HG03095 (cell line): ENCODE measurements around the gene KCNQ1.

Source experiments
- ATAC-seq: cut with Tn5 transposase; IDR thresholded peaks from one replicate; pipeline ENCODE4 v1.9.1; 2021; ENCODE audit warnings: moderate library complexity; ENCODE audit not compliant: unreplicated experiment

The KCNQ1 gene

DNA sequence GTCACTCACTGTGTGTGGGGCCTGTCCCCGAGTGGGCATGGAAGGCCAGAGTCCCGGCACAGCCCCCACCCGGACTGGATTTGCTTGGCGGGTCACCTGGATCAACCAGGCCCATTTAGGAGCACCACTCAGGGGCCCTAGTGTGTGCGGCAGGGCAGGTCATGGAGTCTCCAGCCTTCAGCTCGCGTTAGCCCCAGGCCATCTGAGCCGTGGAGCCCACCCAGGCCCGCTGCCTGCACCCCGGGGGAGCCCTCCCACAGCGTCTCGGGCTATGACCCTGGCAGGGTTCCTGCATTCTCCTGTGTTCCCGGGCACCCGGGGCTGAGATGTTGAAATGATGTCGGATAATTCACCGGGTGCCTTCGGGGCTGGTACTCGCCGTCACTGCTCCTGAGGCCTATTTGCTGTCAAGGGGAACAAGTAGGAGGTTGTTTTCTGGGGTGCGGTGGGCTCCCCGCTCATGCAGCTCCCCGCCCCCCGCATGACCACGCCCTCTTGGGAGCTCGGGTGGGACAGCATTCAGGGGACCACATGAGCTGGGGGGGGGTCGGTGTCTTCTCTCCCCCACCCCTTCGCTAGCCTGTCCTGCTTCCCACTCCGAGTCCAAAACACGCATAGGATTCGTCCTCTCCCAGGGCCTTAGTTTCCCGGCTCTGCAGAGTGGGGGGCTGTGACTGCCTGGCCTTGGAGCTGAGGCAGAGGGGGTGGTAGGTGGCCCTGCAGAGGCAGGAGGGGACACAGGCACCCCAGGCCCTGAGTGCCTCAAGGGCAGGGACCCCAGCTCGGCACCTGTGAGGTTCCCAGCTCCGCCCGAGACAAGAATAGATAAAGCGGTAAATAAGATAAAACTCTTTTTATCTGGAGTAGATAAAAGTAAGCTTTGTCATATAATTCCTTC, 77.2 kb downstream of the KCNQ1 start:
- ATAC-seq: no peak

DNA sequence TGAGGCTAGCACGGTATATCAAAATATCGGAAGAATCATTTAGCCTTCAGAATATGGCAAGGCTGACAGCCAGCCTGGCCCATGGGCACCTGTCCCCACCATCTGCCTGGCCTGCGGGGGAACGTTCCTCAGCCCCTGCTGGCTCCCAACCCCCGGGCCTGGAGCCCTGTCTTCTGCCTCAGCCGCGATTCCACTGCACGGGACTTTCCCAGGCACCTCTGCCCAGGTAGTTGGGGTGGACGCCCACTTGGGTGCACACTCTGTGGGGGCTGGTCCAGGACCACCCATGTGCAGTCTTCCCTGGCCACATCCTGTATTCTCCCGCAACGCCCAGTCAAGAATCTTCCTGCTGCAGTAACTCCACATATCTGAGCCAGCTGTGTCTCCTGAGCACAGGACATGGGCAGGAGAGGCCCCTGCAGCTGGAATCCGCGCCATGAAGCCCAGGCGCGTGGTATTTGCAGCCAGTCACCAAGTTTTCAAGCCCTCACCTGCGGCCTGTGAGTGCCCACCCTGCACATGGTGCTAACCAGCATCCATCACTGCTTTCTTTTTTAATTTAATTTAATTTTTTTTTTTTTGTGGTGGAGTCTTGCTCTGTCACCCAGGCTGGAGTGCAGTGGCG, 77.9 kb downstream of the KCNQ1 start:
- ATAC-seq: no peak

DNA sequence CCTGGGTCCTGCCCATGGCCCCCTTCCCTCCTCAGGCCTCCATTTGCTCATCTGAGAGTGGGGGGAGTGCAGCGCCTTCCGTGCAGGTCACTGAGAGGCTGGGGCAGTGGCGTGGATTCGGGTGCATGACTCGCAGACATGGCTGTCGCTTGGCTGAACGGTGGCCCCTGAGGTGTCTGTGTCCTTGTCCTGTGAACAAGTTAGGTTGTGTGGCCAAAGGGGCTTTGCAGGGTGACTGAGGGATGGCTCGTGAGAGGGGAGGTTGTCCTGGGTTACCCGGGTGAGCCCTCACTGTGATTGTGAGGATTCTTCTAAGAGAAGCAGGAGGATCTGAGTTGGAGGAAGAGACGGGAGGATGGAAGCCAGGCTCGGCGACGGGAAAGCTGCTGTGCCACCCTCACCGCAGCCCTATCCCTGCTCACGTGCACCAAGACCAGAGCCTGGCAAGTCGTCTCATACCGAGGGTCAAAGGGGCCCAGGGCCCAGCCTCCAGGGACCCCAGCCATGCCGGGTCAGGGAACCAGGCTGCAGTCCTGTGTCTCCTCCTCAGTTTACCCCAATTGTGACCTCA, 79.1 kb downstream of the KCNQ1 start:
- ATAC-seq: no peak

DNA sequence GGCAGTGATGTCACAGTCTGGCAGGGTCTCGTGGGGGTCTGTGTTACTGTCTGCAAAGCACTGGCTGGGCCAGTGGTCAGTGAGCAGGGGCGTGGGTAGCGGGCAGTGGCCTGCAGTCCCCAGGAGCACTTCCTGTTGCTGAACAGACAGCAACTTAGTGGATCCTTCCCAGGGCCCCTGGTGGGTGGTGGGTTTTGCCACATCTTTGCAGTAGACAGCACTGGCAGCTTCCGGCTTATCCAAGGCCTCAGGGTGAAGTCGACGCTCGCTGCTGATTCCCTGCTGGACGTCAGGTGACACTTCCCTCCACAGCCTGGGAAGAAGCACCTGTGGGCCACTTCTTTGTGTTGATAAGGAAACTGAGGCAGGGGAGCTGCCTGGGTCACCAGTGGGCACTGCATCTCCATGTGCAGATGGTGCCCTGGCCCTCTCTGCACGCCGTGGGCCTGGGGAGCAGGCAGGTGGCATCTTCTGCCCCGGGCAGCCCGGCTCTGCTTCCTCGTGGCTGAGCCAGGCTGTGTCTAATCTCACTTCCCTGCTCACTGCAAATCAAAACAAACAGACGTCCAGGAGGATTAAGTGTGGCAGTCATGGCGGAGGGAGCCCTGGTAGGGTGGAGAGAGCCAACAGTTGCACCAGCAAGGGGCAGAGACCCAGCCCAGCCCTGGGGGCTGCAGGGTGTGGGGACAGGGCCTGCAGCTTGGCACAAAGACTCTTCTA, 79.8 kb downstream of the KCNQ1 start:
- no peak for ATAC-seq

DNA sequence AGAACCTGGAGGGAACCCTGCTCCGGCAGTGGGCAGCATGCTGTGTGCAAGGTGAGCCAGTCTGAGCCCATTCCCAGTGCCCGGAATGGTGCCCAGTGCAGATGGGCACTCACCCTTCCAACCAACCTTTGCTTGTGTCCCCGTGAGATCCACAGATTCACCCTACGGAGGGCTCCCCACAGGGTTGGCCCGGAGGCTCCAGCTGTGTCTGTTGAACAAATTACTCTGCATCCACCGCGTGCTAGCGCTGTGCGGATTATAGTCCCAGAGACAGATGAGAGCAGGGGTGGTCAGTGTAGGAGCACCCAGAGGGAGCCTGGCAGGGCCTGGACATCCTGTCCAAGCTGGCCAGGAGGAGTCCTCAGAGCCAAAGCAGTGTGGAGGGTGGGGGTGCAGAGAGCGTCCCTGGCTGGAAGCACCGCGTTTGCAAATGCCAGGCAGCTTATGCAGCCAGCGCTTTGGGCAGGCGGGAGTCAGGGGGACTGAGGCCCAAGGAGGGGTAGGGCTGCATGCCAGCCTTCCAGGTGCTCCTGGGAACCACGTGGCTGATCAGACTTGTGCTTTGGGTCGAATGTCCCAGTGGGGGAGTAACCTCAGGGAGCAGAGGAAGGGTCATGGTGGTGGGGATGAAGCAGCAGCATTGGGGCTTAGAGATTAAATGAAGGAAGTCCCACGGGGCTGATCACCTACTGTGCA, 80.5 kb downstream of the KCNQ1 start:
- no peak for ATAC-seq

DNA sequence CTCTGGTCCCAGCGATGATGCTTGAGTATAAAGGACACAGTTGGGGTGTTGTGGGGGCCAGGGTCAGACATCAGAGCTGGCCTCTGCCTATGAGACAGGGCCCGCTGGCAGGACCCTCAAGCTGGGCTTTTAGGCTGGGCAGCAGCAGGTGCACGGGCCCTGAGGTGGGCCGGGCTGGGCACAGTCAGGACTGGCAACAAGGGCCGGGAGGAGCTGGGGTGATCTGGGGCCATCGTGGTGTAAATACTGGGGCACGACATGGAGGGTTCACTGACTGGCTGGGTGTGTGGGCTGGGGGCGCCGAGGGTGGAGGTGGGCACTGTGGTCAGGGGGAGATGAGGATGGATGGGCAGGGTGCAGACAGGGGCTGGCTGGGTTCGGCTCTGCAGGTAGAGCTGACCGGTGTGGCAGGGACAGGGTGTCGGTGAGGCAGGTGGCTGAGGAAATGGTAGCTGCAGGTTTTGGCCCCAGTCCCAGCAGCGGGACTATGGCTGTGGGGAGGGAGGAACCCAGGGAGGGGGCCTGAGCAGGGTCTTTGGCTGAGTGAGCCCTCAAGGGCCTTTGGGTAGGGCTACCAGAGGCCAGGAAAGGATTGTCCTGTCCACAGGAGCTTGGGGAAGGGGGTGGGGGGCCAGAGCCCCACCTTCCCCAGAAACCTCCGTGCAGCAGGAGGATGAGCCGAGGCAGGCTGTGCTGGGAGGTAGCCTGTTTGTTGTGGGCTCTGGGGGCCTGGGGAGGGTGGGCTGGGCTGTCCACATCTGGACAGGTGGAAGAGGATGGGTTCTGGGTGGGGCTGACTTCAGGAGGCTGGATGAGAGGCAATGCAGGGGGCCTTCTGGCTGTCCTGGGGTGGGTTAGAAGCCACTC, 81.4 kb downstream of the KCNQ1 start:
- no peak for ATAC-seq

DNA sequence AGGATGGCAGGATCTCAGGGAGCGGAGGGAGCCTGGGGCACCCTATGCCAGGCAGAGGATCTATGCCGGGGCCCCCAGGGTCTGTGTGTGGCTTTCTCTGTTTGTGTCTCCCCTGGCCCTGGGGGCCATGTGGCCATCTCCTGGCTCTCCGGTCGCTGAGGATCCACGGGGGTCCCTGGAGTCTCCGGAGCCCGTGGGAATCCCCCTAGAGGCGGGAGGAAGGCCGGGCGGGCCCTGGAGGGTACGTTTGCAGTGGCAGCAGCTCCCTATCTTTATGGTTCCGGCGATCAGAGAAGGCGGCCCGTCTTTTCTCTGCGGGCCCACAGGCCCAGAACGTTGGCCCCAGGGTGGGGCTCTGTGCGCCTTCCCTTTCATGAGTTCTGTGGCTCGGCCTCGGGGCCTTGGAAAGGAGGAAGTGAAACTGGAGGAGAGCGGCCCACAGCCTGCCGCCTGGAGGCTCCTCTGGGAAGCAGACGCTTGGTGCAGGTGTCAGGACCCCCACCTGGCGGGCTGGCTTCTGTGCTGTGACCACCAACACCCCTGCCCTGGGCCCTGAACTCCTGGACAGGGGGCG, 82.1 kb downstream of the KCNQ1 start:
- ATAC-seq: peak; percentile 77

DNA sequence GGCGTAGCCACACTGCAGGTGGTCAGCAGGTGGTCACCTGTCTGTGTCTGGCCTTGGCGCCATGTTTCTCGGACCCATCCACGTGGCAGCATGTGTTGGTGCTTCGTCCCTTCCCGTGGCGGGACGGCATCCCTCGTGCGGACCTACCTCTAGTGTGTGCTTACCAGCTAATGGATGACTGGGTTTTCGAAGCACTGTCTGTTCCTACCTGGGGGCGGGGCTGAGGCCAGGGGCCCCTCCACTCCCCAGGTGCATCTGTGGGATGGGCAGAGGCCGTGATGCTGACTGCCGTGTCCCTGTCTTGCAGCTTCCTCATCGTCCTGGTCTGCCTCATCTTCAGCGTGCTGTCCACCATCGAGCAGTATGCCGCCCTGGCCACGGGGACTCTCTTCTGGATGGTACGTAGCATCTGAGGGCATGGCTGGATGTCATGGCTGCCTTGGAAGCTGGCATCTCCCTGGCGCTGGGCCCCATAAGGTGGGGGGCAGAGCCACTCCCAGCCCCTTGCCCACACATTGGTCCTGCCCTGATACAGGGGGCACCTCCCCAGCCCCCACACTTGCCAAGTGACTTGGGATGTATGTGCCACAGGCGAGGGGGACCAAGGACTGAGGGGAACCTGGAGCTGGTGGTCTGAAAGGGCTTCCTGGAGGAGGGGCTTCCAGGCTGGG, 82.9 kb downstream of the KCNQ1 start:
- no peak for ATAC-seq

DNA sequence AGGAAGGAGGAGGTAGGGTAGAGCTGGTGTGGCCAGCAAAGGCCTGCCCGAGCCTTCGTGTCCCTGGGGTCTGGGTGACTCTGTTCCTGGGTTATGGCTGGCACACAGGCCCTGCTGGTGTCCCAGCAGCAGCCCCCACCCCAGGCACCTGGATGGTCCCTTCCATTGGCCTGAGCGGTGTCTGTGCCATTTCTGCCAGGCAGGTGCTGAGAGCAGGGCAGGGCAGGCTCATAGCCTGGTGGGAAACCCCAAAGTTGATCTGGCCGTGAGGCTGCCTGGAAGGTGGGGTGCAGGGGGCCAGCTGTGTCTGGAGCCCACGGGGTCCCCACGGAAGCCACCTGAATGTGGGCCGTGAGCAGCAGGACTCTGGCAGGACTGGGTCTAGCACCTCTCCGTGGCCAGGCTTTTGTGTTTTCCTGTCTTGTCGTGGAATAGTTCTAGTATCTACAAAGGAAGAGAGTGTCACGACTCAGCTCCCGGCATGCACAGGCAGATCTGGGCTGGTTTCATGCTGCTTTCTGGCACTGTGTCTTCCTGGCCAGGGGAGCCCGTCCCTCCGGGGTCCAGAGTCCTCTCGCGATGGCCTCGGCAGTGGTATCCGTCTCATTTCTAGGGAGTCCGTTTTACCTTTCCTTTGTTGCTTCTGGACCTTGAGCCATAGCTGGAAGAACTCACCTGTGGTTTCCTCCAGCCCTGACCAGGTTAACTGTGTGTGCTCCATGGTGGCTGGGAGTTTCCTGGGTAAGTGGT, 83.7 kb downstream of the KCNQ1 start:
- no peak for ATAC-seq

DNA sequence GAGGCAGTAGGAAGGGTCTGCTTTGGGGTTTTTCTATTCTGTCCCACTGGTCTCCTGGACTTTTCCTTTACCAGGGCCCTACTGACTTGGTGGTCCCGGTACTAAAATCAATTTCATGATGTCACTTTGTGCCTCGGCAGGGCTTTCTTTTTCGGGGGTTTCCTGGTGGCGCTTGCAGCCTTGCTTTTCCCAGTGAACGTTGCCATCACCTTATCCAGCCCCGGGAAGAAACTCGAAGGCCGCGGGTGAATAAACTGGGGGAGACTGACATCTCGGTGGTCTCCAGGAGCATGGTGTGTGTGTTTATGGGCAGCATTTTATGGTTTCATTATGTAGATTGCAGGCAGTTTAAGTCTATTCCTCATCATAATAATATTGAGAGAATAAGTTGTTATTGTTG, 84.4 kb downstream of the KCNQ1 start:
- no peak for ATAC-seq

DNA sequence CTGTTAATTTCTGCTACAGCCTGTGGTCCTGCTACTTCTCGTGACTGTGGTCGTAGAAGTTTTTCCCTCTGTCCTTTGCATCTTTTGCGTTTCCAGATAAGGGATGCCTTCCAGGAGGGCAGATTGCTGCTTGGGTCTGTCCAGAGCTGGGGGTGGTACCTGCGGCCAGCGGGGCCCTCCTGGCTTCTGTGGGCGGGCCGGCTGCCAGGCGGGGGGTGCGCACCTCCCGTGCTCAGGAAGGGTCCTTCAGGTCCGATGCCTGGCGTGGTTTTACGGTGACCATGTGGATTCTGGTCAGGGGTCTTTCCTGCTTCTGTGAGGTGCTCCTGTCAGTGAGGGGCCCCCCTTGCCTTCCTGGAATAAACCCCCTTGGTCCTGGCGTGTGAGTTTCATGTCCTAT, 84.8 kb downstream of the KCNQ1 start:
- ATAC-seq: no peak

DNA sequence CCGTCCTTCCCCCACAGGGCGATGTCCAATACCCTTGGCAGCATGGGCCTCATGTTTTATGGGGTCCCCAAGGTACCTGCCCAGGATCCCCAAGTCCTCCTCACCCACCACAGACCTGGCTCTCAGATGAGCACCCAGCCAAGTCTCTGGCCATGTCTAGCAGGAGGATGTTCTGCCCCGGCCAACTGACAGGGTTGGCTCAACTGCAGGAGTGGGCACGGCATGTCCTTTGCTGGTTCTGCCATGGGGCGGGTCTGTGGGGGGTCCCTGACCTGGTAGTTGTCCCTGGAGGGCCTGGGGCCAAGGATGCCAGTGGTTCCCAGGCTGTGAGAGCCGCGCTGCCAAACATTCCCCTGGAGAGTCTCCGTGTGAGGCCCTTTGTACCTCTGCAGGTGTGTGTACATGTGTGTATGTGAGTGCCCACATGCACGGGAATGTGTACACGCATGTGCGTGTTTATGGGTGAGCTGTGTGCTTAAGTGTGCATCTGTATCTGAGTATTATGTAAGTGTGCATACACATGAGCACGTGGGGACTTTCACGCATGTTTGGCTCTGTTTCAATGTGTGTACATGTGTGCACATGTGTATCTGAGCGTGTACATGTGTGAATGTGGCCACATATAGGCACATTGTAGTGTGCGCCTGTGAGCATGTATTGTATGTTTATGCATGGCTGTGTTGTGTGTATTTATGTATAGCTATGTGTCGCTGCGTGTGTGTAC, 85.5 kb downstream of the KCNQ1 start:
- no peak for ATAC-seq

DNA sequence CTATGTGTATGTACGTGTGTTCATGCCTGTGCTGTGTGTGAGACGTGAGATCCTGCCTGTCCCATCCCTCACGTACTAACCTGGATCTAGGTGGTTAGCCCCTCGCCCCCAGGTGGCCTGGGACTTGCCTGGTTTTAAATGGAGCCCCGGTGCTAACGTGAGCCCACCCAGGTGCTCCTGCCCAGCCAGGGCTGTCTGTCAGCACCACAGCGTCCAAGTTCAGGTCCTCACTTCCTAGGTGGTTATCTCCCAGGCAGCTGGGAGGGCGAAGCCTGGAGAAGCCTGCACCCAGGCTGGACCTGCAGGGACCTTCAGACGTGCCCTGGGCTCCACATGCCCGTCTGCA, 86.0 kb downstream of the KCNQ1 start:
- ATAC-seq: no peak

DNA sequence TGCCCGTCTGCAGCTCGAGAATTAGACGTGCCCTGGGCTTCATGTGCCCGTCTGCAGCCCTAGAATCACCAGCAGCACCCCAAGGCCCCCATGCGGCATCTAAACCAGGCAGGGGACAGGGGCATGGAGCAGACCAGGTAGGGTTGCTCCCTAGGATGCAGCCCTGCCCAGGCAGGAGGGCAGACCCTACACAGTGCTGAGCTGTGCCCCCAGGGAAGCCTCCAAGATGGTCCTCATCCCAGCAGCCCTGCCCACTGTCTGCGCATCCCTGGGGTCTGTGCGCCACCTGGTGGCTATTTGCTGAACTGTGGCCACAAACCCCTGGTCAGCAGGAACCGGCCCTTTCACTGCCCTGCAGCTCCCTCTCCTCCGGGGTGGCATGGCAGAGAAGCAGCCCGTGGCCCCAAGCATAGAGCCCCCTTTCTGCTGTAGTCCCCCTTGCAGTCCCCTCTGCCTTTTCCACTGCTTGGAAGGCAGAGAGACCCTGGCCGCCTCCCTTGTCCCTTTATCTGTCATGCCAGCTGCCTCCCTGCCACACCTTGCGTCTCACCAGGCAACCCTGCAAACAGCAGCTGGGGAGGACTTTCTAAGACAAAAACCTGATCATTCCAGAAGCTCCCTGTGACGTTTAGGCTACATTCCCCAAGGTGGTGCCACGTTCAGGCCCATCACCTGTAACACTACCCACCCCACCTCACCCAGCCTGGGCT, 86.6 kb downstream of the KCNQ1 start:
- ATAC-seq: no peak

DNA sequence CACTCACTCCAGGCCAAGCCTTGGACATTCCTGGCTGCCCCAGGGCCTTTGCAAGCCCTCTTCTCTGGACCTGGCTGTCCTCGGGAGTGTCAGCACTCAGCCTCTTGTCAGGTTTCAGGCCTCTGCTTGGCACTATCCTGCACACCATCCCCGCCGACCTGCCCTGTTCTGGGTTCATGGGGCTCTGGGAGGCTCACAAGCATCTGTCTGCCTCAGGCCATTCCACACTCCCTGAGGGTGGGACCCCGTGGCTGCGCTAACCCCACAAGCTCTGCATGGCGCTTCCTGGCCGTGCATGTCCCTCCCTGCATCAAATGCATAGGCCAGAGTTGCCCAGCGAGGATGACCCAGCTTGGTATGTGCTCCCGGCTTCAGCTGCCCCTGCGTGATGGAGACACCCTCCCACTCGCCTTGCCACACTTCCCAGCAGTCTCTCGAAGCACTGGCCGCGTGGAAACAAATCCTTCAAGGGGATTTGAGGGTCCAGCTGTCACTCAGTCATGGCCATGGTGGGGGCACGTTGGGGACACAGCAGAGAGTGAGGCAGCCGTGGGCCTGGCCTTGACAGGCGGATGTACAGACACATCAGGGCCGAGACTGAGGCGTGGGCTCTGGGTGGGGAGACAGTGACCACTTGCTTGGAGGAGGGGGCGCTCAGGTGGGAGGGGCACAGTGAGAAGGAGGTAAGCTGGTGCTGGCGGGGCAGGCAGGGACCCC, 87.3 kb downstream of the KCNQ1 start:
- ATAC-seq: no peak

DNA sequence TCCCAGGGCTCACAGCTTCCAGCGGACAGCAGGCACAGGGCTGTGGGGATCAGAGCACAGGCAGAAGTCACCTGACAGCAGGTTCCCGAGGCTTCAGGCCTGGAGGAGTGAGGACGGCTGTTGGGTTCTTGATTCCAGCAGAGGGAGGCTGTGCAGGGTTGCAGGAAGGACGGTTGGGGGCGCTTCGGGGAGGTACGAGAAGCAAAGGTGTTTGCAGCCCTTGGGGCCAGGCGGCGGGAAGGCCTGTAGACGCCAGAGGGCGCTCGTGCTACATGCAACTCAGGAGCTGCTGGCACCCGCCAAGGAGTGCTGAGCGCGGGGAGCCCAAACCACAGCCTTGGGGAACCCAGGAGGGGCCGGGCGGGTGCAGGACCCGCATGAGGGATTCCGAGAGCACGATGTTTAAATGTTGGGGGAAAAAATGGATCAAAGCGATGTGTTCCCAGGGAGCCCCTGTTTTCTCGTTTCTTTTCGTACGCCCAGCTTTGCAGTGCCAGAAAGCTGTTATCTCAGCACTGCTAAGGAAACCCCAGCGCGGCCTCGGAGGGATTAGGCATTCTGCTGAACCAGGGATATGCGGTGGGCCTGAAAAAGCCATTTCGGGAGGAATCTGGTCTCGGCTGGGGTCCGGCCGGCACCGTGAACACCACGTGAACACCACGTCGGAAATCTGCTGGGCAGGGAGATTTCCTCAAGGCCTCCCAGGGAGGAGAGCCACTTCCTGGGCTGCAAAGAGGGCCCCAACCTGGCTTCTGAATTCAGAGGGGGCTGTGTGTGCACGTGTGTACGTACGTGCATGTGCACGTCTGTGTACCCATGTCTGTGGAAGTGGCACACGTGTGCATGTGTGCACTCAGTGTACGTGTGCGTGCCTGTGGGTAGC, 88.1 kb downstream of the KCNQ1 start:
- ATAC-seq: no peak
